PC-9 (cell line): ENCODE data around the gene CPT1B.

Experiments
- CTCF ChIP-seq: fragments of 200-600 bp; sonication (generic); conservative IDR thresholded peaks from 2 replicates; pipeline ENCODE4 v1.6.1; 2017; ENCODE audit warnings: mixed run types, antibody characterized with exemption, mild to moderate bottlenecking, moderate library complexity
- EZH2 ChIP-seq: fragments of 200-600 bp; sonication (generic); IDR thresholded peaks from 2 replicates; pipeline ENCODE4 v1.8.0; 2017; ENCODE audit warnings: antibody characterized with exemption, low read depth

GRCh38 chr22:50576806-50577696, 1.2 kb downstream of the CPT1B start:
- TF ChIP-seq CTCF, result no peak
- TF ChIP-seq EZH2, result no peak
